GM19025 (cell line): ENCODE measurements around the gene TRIM77.
"Not testable (repeated sequence)": the region's sequence is repeated elsewhere in the genome, so short reads cannot be mapped to it uniquely, and the experiment has no call there.

Experiments
- ATAC-seq: cut with Tn5 transposase; IDR thresholded peaks from one replicate; pipeline ENCODE4 v1.9.1; 2021; ENCODE audit warnings: mild to moderate bottlenecking, low read depth, moderate library complexity; ENCODE audit not compliant: unreplicated experiment

Gene TRIM77

GRCh38 chr11:89709999-89710398, at the start of gene TRIM77:
Gene TRIM77, plus strand, starts transcription at chr11:89710299. Its CDS starts 0 bp downstream, at chr11:89710299.
- not testable (repeated sequence) for ATAC-seq

DNA sequence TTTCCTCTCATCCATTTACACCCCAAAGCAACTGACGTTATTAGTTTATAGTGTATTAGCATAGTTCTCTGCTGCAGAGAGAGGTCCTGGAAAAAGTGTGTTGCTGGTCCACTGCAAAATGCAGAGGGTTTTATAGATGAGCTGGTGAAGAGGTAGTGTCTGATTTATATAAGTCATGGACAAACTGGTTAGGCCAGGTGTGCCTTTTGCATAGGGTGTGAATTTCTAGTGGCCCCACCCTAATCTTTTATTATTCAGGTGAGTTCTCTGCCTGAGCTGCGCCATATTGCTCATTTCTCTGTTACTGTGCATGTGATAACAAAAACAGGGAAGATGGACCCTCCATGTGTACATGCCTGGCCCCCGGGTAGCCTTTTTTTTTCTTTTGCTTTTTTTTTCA, 43.1 kb upstream of the TRIM77 start:
- ATAC-seq = no peak

DNA sequence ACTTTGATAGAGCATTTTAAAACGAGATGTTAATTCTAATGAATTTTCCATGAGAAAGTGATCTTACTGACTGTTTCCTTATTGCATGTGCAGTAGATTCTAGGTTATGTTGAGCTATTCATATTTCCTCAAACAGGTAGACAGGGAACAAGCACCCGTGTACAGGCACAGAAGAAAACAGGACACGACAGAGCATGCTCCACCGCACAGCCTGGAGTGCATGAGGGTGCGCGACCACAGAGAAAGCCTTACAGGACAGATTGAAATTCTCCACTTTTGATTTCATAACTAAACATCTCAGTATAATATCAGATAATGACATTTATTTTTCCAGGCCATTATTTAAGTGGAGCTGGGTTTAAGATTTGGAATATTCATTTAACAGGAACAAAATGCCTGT, 41.9 kb upstream of the TRIM77 start:
- ATAC-seq = not testable (repeated sequence)

DNA sequence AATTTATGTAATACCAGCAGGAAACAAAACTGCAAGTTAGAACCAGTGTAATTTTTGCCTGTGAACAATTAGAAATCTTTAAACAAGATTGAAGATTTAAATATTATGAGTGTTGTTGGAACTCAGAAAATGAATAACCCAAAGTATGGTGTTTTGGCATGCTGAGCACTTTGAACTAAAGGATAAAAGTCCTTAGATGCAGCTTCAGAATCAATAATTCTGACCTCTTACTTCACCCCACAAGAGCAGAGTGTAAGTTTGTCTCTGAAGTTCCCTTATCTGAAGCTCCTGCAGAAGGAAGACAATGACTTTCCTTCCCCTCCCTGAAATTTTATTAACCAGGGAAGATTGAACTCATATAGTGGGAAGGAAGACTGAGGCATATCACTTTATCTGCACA, 40.5 kb upstream of the TRIM77 start:
- ATAC-seq = not testable (repeated sequence)

GRCh38 chr11:89669993-89670669, 40.0 kb upstream of the TRIM77 start:
- not testable (repeated sequence) for ATAC-seq

- not testable (repeated sequence) for ATAC-seq
These were observed 37.6 kb upstream of the TRIM77 start for GRCh38 chr11:89672547-89672946.

GRCh38 chr11:89673380-89673779, 36.7 kb upstream of the TRIM77 start:
- not testable (repeated sequence) for ATAC-seq

DNA sequence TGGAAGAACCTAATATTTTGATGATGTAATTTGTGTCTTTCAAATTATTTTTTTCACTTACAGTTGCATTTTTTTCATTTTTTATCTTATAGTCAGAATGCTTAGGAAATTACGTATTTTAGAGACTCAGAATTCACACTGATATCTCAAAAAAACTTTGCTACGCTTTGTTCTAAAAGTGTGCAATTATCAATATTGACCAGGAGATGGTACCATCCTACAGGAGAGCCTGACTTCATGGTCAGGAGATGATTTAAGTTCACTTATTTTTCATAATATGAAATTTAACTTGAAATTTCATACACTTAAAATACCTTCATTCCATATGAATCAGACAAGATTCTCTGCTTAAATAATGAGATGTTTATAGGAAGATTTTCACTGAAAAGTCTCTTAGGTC, 34.7 kb upstream of the TRIM77 start:
- not testable (repeated sequence) for ATAC-seq

- ATAC-seq = not testable (repeated sequence)
These were observed 34.2 kb upstream of the TRIM77 start for GRCh38 chr11:89675948-89676347.

DNA sequence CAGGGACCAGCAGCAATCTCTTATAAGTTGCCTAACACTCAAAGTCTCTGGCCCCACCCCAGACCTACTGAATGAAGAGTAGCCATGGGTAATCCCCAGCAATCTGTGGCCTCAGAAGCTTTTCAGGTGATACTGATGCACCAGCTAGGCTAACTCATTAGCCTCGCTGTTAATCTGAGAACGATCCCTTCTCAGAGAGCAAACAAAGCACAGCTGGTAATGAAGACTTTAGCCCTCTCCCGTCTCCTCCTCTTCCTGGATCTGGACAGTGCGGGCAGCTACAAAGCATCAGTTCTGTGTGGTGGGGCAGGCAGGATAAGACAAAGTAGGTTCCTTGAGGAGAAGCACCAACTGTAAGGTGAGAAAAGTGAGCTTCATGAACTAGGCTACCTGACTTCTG, 3.0 kb upstream of the TRIM77 start:
- not testable (repeated sequence) for ATAC-seq

GRCh38 chr11:89724866-89725498, 14.9 kb downstream of the TRIM77 start:
- ATAC-seq = not testable (repeated sequence)

- ATAC-seq = not testable (repeated sequence)
These were observed 20.1 kb downstream of the TRIM77 start for GRCh38 chr11:89730215-89730614.

- no peak for ATAC-seq
These were observed 26.5 kb downstream of the TRIM77 start for GRCh38 chr11:89736566-89736965.

GRCh38 chr11:89737116-89737515, 27.0 kb downstream of the TRIM77 start:
- ATAC-seq = no peak

DNA sequence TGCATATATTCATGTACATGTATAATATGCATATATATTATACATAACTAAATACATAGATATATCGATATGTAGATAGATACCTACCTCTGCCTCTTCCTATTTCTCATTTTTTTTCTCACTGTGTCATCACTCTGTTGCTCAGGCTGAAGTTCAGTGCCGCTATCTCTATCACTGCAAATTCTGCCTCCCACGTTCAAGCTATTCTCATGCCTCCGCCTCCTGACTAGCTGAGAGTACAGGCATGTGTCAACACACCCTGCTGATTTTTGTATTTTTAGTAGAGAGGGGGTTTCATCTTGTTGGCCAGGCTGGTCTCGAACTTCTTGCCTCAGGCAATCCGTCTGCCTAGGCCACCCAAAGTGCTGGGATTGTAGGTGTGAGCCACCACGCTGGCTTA, 31.3 kb downstream of the TRIM77 start:
- ATAC-seq = not testable (repeated sequence)

- ATAC-seq = not testable (repeated sequence)
These were observed 34.1 kb downstream of the TRIM77 start for GRCh38 chr11:89744158-89744557.

- not testable (repeated sequence) for ATAC-seq
These were observed 40.7 kb downstream of the TRIM77 start for GRCh38 chr11:89750822-89751221.
